GM18511 (cell line): ENCODE data around the gene CSAD.

Experiments used
- ATAC-seq: cut with Tn5 transposase; IDR thresholded peaks from one replicate; pipeline ENCODE4 v1.9.1; 2021; ENCODE audit warnings: mild to moderate bottlenecking, moderate library complexity; ENCODE audit not compliant: unreplicated experiment

The CSAD gene

GRCh38 chr12:53152390-53152789 lies 28.3 kb downstream of the CSAD start:
- ATAC-seq: no peak

- ATAC-seq: no peak
These were observed 29.7 kb downstream of the CSAD start for GRCh38 chr12:53151039-53151438.

GRCh38 chr12:53147653-53148052 lies 33.1 kb downstream of the CSAD start:
- ATAC-seq: no peak

GRCh38 chr12:53147181-53147580 lies 33.5 kb downstream of the CSAD start:
- ATAC-seq: no peak

- ATAC-seq: no peak
These were observed 35.1 kb downstream of the CSAD start for GRCh38 chr12:53145383-53146260.

- ATAC-seq: no peak
These were observed 37.4 kb downstream of the CSAD start for GRCh38 chr12:53143355-53143754.

- no peak for ATAC-seq
These were observed 47.0 kb downstream of the CSAD start for GRCh38 chr12:53133722-53134121.

- no peak for ATAC-seq
These were observed 48.9 kb downstream of the CSAD start for GRCh38 chr12:53131844-53132243.

GRCh38 chr12:53128780-53129569 lies 51.8 kb downstream of the CSAD start:
- ATAC-seq: no peak

- no peak for ATAC-seq
These were observed 53.6 kb downstream of the CSAD start for GRCh38 chr12:53127169-53127568.

- no peak for ATAC-seq
These were observed 56.4 kb downstream of the CSAD start for GRCh38 chr12:53124352-53124723.

- no peak for ATAC-seq
These were observed 57.0 kb downstream of the CSAD start for GRCh38 chr12:53123578-53124351.

GRCh38 chr12:53122961-53123468 lies 57.7 kb downstream of the CSAD start:
- no peak for ATAC-seq

GRCh38 chr12:53120685-53121525 lies 59.8 kb downstream of the CSAD start:
- ATAC-seq: no peak

- no peak for ATAC-seq
These were observed 61.9 kb downstream of the CSAD start for GRCh38 chr12:53118751-53119300.

GRCh38 chr12:53115891-53116648 lies 64.7 kb downstream of the CSAD start:
- no peak for ATAC-seq

GRCh38 chr12:53115112-53115890 lies 65.4 kb downstream of the CSAD start:
- no peak for ATAC-seq

GRCh38 chr12:53113951-53114350 lies 66.8 kb downstream of the CSAD start:
- no peak for ATAC-seq
